Heart right ventricle (tissue), 16 donors: Measurements from ENCODE around the gene CFAP300. TPM values are rescaled to one million over a fixed set of nuclear protein-coding genes. Genes with fewer than 3 reads are reported as not detected.

Experiments used
- ATAC-seq, 8 donors: fragments of 200-7000 bp; cut with Tn5 transposase; one replicate each; pipeline ENCODE4 v1.9.1; 2020; ENCODE audit warnings: mild to moderate bottlenecking in 8 of 8, moderate library complexity in 8 of 8, moderate number of reproducible peaks in 1 of 8
- DNase-seq, 2 donors: peaks; one replicate each; pipeline ENCODE4 v3.0.0-alpha.2; 2020
- H3K27ac ChIP-seq, 10 donors: fragments of 200-600 bp; sonication (generic) in 2 of 10; one replicate each; pipeline versions ENCODE4 v1.5.0 to v1.8.0; 2020 to 2022; ENCODE audit warnings: mild to moderate bottlenecking in 3 of 10
- H3K27me3 ChIP-seq, 7 donors: fragments of 200-600 bp; one replicate each; pipeline ENCODE4 v1.8.0; 2021 to 2022; ENCODE audit warnings: mild to moderate bottlenecking in 2 of 7
- H3K36me3 ChIP-seq, 9 donors: fragments of 200-600 bp; sonication (generic) in 1 of 9; one replicate each; pipeline versions ENCODE4 v1.5.0 to v1.8.0; 2020 to 2022; ENCODE audit warnings: mild to moderate bottlenecking in 2 of 9
- H3K4me1 ChIP-seq, 9 donors: fragments of 200-600 bp; sonication (generic) in 1 of 9; one replicate each; pipeline versions ENCODE4 v1.5.0 to v1.8.0; 2020 to 2022; ENCODE audit warnings: mild to moderate bottlenecking in 4 of 9
- H3K4me3 ChIP-seq, 10 donors: fragments of 200-600 bp; sonication (generic) in 2 of 10; one replicate each; pipeline versions ENCODE4 v1.5.0 to v1.8.0; 2020 to 2022; ENCODE audit warnings: mild to moderate bottlenecking in 7 of 10, moderate library complexity in 2 of 10
- H3K9me3 ChIP-seq, 11 donors: fragments of 200-600 bp in 10 of 11; sonication (generic) in 2 of 11; one replicate each; pipeline versions ENCODE4 v1.5.0 to v1.8.0; 2013 to 2022; ENCODE audit warnings: mild to moderate bottlenecking in 2 of 11, control low read depth in 1 of 11, moderate library complexity in 1 of 11
- CTCF ChIP-seq, 9 donors: fragments of 200-600 bp; sonication (generic) in 2 of 9; IDR thresholded peaks; one replicate each; pipeline versions ENCODE4 v1.5.0 to v1.8.0; 2021 to 2022; ENCODE audit warnings: antibody characterized with exemption in 9 of 9, mild to moderate bottlenecking in 5 of 9, moderate library complexity in 1 of 9
- WGBS, 2 donors: extraction: QIAGEN DNeasy Blood & Tissue Kit; methylation state at CpG; one replicate each; pipeline ENCODE4 v1.1.7; 2013; ENCODE audit warnings: inconsistent platforms in 1 of 2; 5-methylcytosine and 5-hydroxymethylcytosine counted together
- intact Hi-C, 10 donors: fragments of 100-400 bp; cut with DNase I; formaldehyde crosslinking; loops; one replicate each; pipeline versions ENCODE4 v1.11.1 to v1.14.2; 2022
- polyA plus RNA-seq, 2 donors: library from polyadenylated mRNA; stranded (reverse); fragments of 200-250 nt; gene quantifications; one replicate each; pipeline ENCODE4 v1.2.3, GENCODE V29; 2013
- total RNA-seq, 10 donors: library from RNA; stranded (reverse); fragmentation: NEBNext Ultra II Directional in 3 of 10; extraction: Animal tissue kit (Norgen Biotek cat#: 25700) in 3 of 10; gene quantifications; one replicate each; pipeline versions ENCODE4 v1.2.1 to v1.2.4, GENCODE V29; 2021 to 2023
- donor health status: Arrhythmogenic right ventricular cardiomyopathy.
- donor health status: ischemic (EF 13 %, LVEDD 7.1; RV severe dilation, severe dysfunction).
- donor health status: healthy with polysubstance abuse.
- donor health status: DM: no; HTN: yes; CAD: no.
- donor health status: DM: no; HTN: no; CAD: no.
- donor health status: ischemic (EF 25% LVEDD 6.9; RV normal size, moderate dysfunction).
- donor health status: ischemic (EF 25% LVEDD 5.7; RV mildly dilated, moderate dysfunction).
- donor health status: healthy.
- donor health status: DM: yes; HTN: yes; CAD: no.
- donor health status: Ischemic cardiomyopathy.
- donor health status: ischemic (EF 35%, LVEDD 5.7; RV mildly dilated, moderate dysfunction).
- donor health status: nonischemic (EF 11% LVEDD 7.7; RV severe dilation, severe dysfunction).
- donor health status: DM: yes; HTN: yes; CAD: no.
- donor health status: PGD.
- donor health status: ischemic (EF 29% LVEDD 5.4; RV normal size, mild dysfunction).
- donor health status: nonischemic (EF 23%, LVEDD 6.1; RV moderate dilation, normal function).

The CFAP300 gene
- total and polyA plus RNA-seq, 12 donors = 0.26 to 1.8 (median 0.65) TPM; not detected in 1

- intact Hi-C loops = no loop called here
- TF ChIP-seq CTCF (IDR thresholded peaks at IDR 0.05) = no peak
- 78 to 86% methylated on average over 1 of the region's 1 CpG for WGBS, 2 donors
- ATAC-seq (no peak), DNase-seq (no peak)
- Histone ChIP-seq H3K36me3 (no peaks in the 10 kb centered on the region), H3K27me3 (no peaks in the 10 kb centered on the region), H3K9me3 (peaks cover 0 to 32% (median 24%) of the 10 kb centered on the region in 11 donors), H3K4me1 (no peaks in the 10 kb centered on the region), H3K27ac (no peak overlapping the region), H3K4me3 (no peak overlapping the region)
Measured at GRCh38 chr11:102071497-102072472, 24.5 kb downstream of the CFAP300 start.

- DNase-seq (no peak), ATAC-seq (no peak)
- Histone ChIP-seq H3K4me1 (no peaks in the 10 kb centered on the region), H3K4me3 (no peak overlapping the region), H3K27ac (no peak overlapping the region), H3K9me3 (peaks cover 0 to 32% (median 24%) of the 10 kb centered on the region in 11 donors), H3K27me3 (no peaks in the 10 kb centered on the region), H3K36me3 (no peaks in the 10 kb centered on the region)
- intact Hi-C loops = no loop called here
- 92 to 100% methylated on average over 2 of the region's 2 CpGs for WGBS, 2 donors
- no peak for TF ChIP-seq CTCF (IDR thresholded peaks at IDR 0.05)
Measured at GRCh38 chr11:102073253-102073652, 26.0 kb downstream of the CFAP300 start.

GRCh38 chr11:102079625-102080024 is 32.4 kb downstream of the CFAP300 start:
- DNase-seq (no peak), ATAC-seq (no peak)
- no peak for TF ChIP-seq CTCF (IDR thresholded peaks at IDR 0.05)
- Histone ChIP-seq H3K9me3 (no peaks in the 10 kb centered on the region), H3K27ac (no peak overlapping the region), H3K36me3 (no peaks in the 10 kb centered on the region), H3K4me3 (no peak overlapping the region), H3K4me1 (no peaks in the 10 kb centered on the region), H3K27me3 (no peaks in the 10 kb centered on the region)
- intact Hi-C loops = no loop called here

GRCh38 chr11:102081313-102081712 is 34.1 kb downstream of the CFAP300 start:
- H3K36me3 ChIP-seq = no peaks in the 10 kb centered on the region
- DNase-seq (no peak), ATAC-seq (no peak)
- peaks cover 0 to 3% (median 0%) of the 10 kb centered on the region in 7 donors for H3K27me3 ChIP-seq
- no peak overlapping the region for H3K4me3 ChIP-seq
- no peak overlapping the region for H3K27ac ChIP-seq
- no peak for TF ChIP-seq CTCF (IDR thresholded peaks at IDR 0.05)
- no peaks in the 10 kb centered on the region for H3K9me3 ChIP-seq
- WGBS, 2 donors = 85 to 86% methylated on average over 7 of the region's 7 CpGs
- intact Hi-C loops = no loop called here
- no peaks in the 10 kb centered on the region for H3K4me1 ChIP-seq
